Neural progenitor cell (in vitro differentiated cells): ENCODE measurements around the gene H1-8. TPM values are rescaled to one million over a fixed set of nuclear protein-coding genes. Genes with fewer than 3 reads are reported as not detected.

ENCODE experiments used
- DNase-seq: peaks from one replicate; pipeline ENCODE4 v3.0.0-alpha.2; 2016; ENCODE audit warnings: low spot score
- H2AFZ ChIP-seq: fragments of 200-600 bp; sonication (generic); replicated peaks from 2 replicates; pipeline ENCODE4 v1.6.1; 2016; ENCODE audit warnings: antibody characterized with exemption
- H3F3A ChIP-seq: fragments of 200-600 bp; sonication (generic); 2 replicates; pipeline ENCODE4 v1.6.1; 2016; ENCODE audit warnings: antibody characterized with exemption, low read depth
- H3K27ac ChIP-seq: fragments of 200-600 bp; sonication (generic); 2 replicates; pipeline ENCODE4 v1.5.1; 2016; ENCODE audit warnings: mild to moderate bottlenecking
- H3K27me3 ChIP-seq: fragments of 200-600 bp; sonication (generic); 2 replicates; pipeline ENCODE4 v1.6.1; 2016; ENCODE audit warnings: mild to moderate bottlenecking, moderate library complexity
- H3K36me3 ChIP-seq: fragments of 200-600 bp; sonication (generic); 2 replicates; pipeline ENCODE4 v1.5.1; 2016
- H3K4me1 ChIP-seq: fragments of 200-600 bp; sonication (generic); 2 replicates; pipeline ENCODE4 v1.6.1; 2016; ENCODE audit warnings: mixed run types
- H3K4me2 ChIP-seq: fragments of 200-600 bp; sonication (generic); 2 replicates; pipeline ENCODE4 v1.6.1; 2016
- H3K4me3 ChIP-seq: fragments of 200-600 bp; sonication (generic); 2 replicates; pipeline ENCODE4 v1.5.1; 2016
- H3K79me2 ChIP-seq: fragments of 200-600 bp; sonication (generic); 2 replicates; pipeline ENCODE4 v1.6.1; 2016; ENCODE audit warnings: low read depth
- H3K9ac ChIP-seq: fragments of 200-600 bp; sonication (generic); 2 replicates; pipeline ENCODE4 v1.6.1; 2016
- H3K9me3 ChIP-seq: fragments of 200-600 bp; sonication (generic); 2 replicates; pipeline ENCODE4 v1.5.1; 2016; ENCODE audit warnings: low read depth
- H4K20me1 ChIP-seq: fragments of 200-600 bp; sonication (generic); 2 replicates; pipeline ENCODE4 v1.6.1; 2016; ENCODE audit warnings: low read depth
- H3K27ac Mint-ChIP-seq: 3 replicates; pipeline ENCODE4 v1.8.0; 2021; ENCODE audit warnings: mixed read lengths
- H3K27me3 Mint-ChIP-seq: 2 replicates; pipeline ENCODE4 v1.8.0; 2022; ENCODE audit warnings: low read depth, mild to moderate bottlenecking, inconsistent platforms, moderate library complexity, mixed read lengths; ENCODE audit not compliant: insufficient read depth
- H3K36me3 Mint-ChIP-seq: 3 replicates; pipeline ENCODE4 v1.8.0; 2021; ENCODE audit warnings: mixed read lengths
- H3K4me1 Mint-ChIP-seq: 3 replicates; pipeline ENCODE4 v1.8.0; 2021; ENCODE audit warnings: mixed read lengths
- H3K4me3 Mint-ChIP-seq: 3 replicates; pipeline ENCODE4 v1.8.0; 2021; ENCODE audit warnings: mild to moderate bottlenecking, moderate library complexity, mixed read lengths
- H3K9me3 Mint-ChIP-seq: 3 replicates; pipeline ENCODE4 v1.8.0; 2020; ENCODE audit warnings: mixed read lengths
- CTCF ChIP-seq: fragments of 200-600 bp; sonication (generic); IDR thresholded peaks from 2 replicates; pipeline ENCODE4 v1.5.1; 2017; ENCODE audit warnings: antibody characterized with exemption, mild to moderate bottlenecking
- EZH2 ChIP-seq: fragments of 200-600 bp; sonication (generic); IDR thresholded peaks from 2 replicates; pipeline ENCODE4 v1.6.1; 2017; ENCODE audit warnings: antibody characterized with exemption, mild to moderate bottlenecking, moderate library complexity
- EZH2phosphoT487 ChIP-seq: fragments of 200-600 bp; sonication (generic); IDR thresholded peaks from 2 replicates; pipeline ENCODE4 v1.6.1; 2017; ENCODE audit warnings: antibody characterized with exemption
- total RNA-seq: library from RNA; depleted of rRNA; stranded (reverse); fragments of >200 nt; gene quantifications from 2 replicates; pipeline ENCODE4 v1.2.3, GENCODE V29; 2015; ENCODE audit warnings: low replicate concordance

The H1-8 gene
- total RNA-seq, 1 donor from 2014 or later, result not detected

DNA sequence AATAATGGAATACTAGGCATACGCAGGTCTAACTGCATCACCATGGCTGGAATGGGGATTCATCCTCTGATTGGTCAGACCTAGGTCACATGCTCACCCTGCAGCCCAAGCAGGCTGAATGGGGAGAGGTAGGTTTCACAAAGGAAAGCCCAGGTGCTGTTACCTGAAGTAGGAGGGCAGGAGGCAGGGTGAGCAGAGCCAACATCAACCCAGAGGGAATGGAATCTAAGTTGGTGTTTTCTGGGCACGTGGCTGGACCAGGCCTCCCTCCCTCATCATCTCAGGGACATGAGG lies 6.7 kb upstream of the H1-8 start:
- H3K4me1 Mint-ChIP-seq, result peaks cover 20% of the 10 kb centered on the region
- no peaks in the 10 kb centered on the region for H3K9me3 ChIP-seq
- TF ChIP-seq EZH2phosphoT487, result no peak
- no peak for TF ChIP-seq EZH2
- TF ChIP-seq CTCF, result no peak
- no peaks in the 10 kb centered on the region for H3K4me1 ChIP-seq
- H4K20me1 ChIP-seq, result no peaks in the 10 kb centered on the region
- H3K27me3 ChIP-seq, result no peaks in the 10 kb centered on the region
- H2AFZ ChIP-seq, result no peak overlapping the region
- H3K79me2 ChIP-seq, result no peaks in the 10 kb centered on the region
- H3K9me3 Mint-ChIP-seq, result peaks cover 2% of the 10 kb centered on the region
- no peaks in the 10 kb centered on the region for H3K36me3 Mint-ChIP-seq
- H3K4me3 ChIP-seq, result no peak overlapping the region
- no peak overlapping the region for H3K27ac ChIP-seq
- DNase-seq, result no peak
- H3K27me3 Mint-ChIP-seq, result peaks cover 12% of the 10 kb centered on the region
- no peak overlapping the region for H3K9ac ChIP-seq
- no peak overlapping the region for H3K4me2 ChIP-seq
- H3K36me3 ChIP-seq, result no peaks in the 10 kb centered on the region
- peaks cover 5% of the 10 kb centered on the region for H3F3A ChIP-seq
- H3K27ac Mint-ChIP-seq, result no peak overlapping the region
- no peak overlapping the region for H3K4me3 Mint-ChIP-seq

DNA sequence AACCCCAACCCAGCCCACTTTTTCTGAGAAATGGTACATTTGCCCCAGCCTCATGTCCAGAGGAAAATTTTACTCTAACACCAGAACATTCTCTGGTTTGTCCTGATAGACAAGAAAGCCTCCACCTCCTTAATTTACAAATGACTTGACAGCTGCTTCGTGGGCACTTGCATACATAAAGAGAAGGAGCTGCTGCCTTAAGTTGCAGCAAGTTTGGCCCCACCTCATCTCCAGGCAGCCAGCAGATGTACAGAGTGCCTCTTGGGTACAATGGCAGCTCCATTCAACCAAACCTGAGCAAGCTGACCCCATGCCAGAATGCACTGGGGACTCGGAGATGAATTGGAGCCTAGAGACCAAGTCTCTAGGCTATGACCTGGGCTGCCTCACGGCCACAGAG lies 6.2 kb upstream of the H1-8 start:
- H3K9me3 ChIP-seq, result no peaks in the 10 kb centered on the region
- H3K27ac ChIP-seq, result no peak overlapping the region
- peaks cover 12% of the 10 kb centered on the region for H3K27me3 Mint-ChIP-seq
- H3K79me2 ChIP-seq, result no peaks in the 10 kb centered on the region
- H3K36me3 ChIP-seq, result no peaks in the 10 kb centered on the region
- H4K20me1 ChIP-seq, result no peaks in the 10 kb centered on the region
- no peak for DNase-seq
- H3K27ac Mint-ChIP-seq, result no peak overlapping the region
- TF ChIP-seq EZH2 (no peak), CTCF (no peak), EZH2phosphoT487 (no peak)
- no peaks in the 10 kb centered on the region for H3K36me3 Mint-ChIP-seq
- H3K4me2 ChIP-seq, result no peak overlapping the region
- no peaks in the 10 kb centered on the region for H3K9me3 Mint-ChIP-seq
- no peak overlapping the region for H3K9ac ChIP-seq
- peaks cover 5% of the 10 kb centered on the region for H3F3A ChIP-seq
- H3K4me3 Mint-ChIP-seq, result no peak overlapping the region
- H3K4me1 ChIP-seq, result no peaks in the 10 kb centered on the region
- H3K4me3 ChIP-seq, result no peak overlapping the region
- no peaks in the 10 kb centered on the region for H3K27me3 ChIP-seq
- H3K4me1 Mint-ChIP-seq, result peaks cover 16% of the 10 kb centered on the region
- H2AFZ ChIP-seq, result no peak overlapping the region

DNA sequence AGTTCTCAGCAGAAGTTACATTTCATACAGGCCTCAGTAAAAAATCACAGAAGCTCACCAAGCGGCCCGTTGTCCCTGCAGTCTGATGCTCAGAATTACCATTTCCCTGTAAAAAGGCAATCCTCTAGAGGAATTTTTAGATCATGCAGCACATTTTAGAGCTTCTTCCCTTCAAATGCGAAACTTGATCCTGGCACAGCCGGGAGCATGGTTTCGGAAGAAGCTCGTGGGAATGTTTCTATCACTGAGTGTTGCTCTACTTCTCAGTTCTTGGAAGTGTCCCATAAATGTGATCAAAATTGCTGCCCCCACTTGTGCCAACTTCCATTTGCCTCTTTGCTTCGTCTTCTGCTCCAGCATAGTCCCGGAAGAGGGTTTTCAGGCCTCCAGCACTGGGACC lies 3.8 kb upstream of the H1-8 start:
- H3K4me2 ChIP-seq, result no peak overlapping the region
- no peaks in the 10 kb centered on the region for H3K36me3 ChIP-seq
- H3K4me3 ChIP-seq, result no peak overlapping the region
- H3K79me2 ChIP-seq, result no peaks in the 10 kb centered on the region
- no peaks in the 10 kb centered on the region for H3K4me1 ChIP-seq
- TF ChIP-seq EZH2 (no peak), CTCF (no peak), EZH2phosphoT487 (no peak)
- no peak for DNase-seq
- H2AFZ ChIP-seq, result no peak overlapping the region
- no peaks in the 10 kb centered on the region for H3K9me3 ChIP-seq
- peaks cover 11% of the 10 kb centered on the region for H3K27me3 Mint-ChIP-seq
- H3K27ac Mint-ChIP-seq, result peak overlapping the region; percentile 65
- peaks cover 16% of the 10 kb centered on the region for H3K4me1 Mint-ChIP-seq
- H3K9ac ChIP-seq, result no peak overlapping the region
- H3F3A ChIP-seq, result peaks cover 5% of the 10 kb centered on the region
- H3K9me3 Mint-ChIP-seq, result no peaks in the 10 kb centered on the region
- H3K36me3 Mint-ChIP-seq, result no peaks in the 10 kb centered on the region
- no peak overlapping the region for H3K4me3 Mint-ChIP-seq
- H3K27me3 ChIP-seq, result no peaks in the 10 kb centered on the region
- no peak overlapping the region for H3K27ac ChIP-seq
- H4K20me1 ChIP-seq, result no peaks in the 10 kb centered on the region
